ENCODE measurements around the gene GCAT. TPM values are rescaled to one million over a fixed set of nuclear protein-coding genes. Genes with fewer than 3 reads are reported as not detected.
"Not testable (repeated sequence)": the region's sequence is repeated elsewhere in the genome, so short reads cannot be mapped to it uniquely, and the experiment has no call there.

GCAT gene
- polyA plus RNA-seq, 1 experiment = 8.9 TPM

- H3K9me3 ChIP-seq (ENCODE audit: control insufficient read depth, insufficient read depth, low read length) = no peaks in the 10 kb centered on the region
- H3K4me3 ChIP-seq (ENCODE audit: low read depth, low read length) = no peak overlapping the region
- no peaks in the 10 kb centered on the region for H3K27me3 ChIP-seq (ENCODE audit: control insufficient read depth, insufficient read depth, low read length)
- H3K27ac ChIP-seq (ENCODE audit: low read depth, low read length) = no peak overlapping the region
- POLR2A ChIA-PET = interaction anchor here (0.7 to 1.1 kb wide), 2 partner anchors 10 to 26 kb away, joined by 3 to 7 read pairs; no protein-coding TSS in a partner anchor
- no peak for TF ChIP-seq CTCF (IDR thresholded peaks at IDR 0.05; ENCODE audit: low read depth, low read length)
- DNase-seq (ENCODE audit: low read depth, low spot score) = no peak
- CTCF ChIA-PET = interaction anchor here (0.7 to 2.3 kb wide), 10 partner anchors 12 to 189 kb away, joined by 3 to 38 read pairs (median 4); no protein-coding TSS in a partner anchor
These were observed 15.2 kb upstream of the GCAT start for GRCh38 chr22:37792494-37792893.

- Histone ChIP-seq H3K4me3 (ENCODE audit: low read depth, low read length) (no peak overlapping the region), H3K27ac (ENCODE audit: low read depth, low read length) (no peak overlapping the region), H3K9me3 (ENCODE audit: control insufficient read depth, insufficient read depth, low read length) (no peaks in the 10 kb centered on the region), H3K27me3 (ENCODE audit: control insufficient read depth, insufficient read depth, low read length) (no peaks in the 10 kb centered on the region)
- no peak for TF ChIP-seq CTCF (IDR thresholded peaks at IDR 0.05; ENCODE audit: low read depth, low read length)
- no peak for DNase-seq (ENCODE audit: low read depth, low spot score)
- POLR2A ChIA-PET = no interaction called here
- CTCF ChIA-PET = no interaction called here
These were observed 13.4 kb upstream of the GCAT start for GRCh38 chr22:37794376-37794775.

DNA sequence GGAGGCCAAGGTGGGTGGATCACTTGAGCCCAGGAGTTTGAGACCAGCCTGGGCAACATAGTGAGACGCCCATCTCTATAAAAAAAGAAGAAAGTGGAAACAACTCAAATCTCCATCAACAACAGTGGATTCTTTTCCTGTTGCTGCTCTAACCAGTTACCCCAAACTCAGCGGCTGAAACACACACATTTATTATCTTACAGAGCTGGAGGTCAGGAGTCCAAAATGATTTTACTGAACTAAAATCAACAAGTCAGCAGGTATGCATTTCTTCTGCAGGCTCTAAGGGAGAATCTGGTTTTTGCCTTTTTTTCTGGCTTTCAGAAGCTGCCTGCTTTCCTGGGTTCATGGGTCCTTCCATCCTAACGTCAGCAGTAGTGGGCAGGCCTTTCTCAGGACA lies 11.7 kb upstream of the GCAT start:
- CTCF ChIA-PET = interaction anchor here (1.7 kb wide), 1 partner anchor 153 kb away, joined by 7 read pairs; no protein-coding TSS in a partner anchor
- Histone ChIP-seq H3K27me3 (ENCODE audit: control insufficient read depth, insufficient read depth, low read length) (no peaks in the 10 kb centered on the region), H3K27ac (ENCODE audit: low read depth, low read length) (no peak overlapping the region), H3K4me3 (ENCODE audit: low read depth, low read length) (no peak overlapping the region), H3K9me3 (ENCODE audit: control insufficient read depth, insufficient read depth, low read length) (no peaks in the 10 kb centered on the region)
- TF ChIP-seq CTCF (IDR thresholded peaks at IDR 0.05; ENCODE audit: low read depth, low read length) = no peak
- POLR2A ChIA-PET = interaction anchor here (0.9 to 1.7 kb wide), 2 partner anchors 9 to 12 kb away, joined by 3 to 5 read pairs; partner anchors contain the start of gene GCAT
- DNase-seq (ENCODE audit: low read depth, low spot score) = no peak

DNA sequence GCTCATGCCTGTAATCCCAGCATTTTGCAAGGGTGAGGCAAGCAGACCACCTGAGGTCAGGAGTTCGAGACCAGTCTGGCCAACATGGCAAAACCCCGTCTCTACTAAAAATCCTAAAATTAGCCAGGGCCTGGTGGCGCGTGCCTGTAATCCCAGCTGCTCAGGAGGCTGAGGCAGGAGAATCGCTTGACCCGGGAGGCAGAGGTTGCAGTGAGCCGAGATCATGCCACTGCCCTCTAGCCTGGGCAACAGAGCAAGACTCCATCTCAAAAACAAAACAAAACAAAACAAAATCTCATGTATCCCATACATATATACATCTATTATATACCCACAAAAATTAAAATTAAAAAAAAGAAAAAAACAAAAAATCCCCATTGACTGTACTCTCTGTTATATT lies 10.5 kb upstream of the GCAT start:
- H3K9me3 ChIP-seq (ENCODE audit: control insufficient read depth, insufficient read depth, low read length); DNase-seq (ENCODE audit: low read depth, low spot score); CTCF ChIA-PET: not testable (repeated sequence)

DNA sequence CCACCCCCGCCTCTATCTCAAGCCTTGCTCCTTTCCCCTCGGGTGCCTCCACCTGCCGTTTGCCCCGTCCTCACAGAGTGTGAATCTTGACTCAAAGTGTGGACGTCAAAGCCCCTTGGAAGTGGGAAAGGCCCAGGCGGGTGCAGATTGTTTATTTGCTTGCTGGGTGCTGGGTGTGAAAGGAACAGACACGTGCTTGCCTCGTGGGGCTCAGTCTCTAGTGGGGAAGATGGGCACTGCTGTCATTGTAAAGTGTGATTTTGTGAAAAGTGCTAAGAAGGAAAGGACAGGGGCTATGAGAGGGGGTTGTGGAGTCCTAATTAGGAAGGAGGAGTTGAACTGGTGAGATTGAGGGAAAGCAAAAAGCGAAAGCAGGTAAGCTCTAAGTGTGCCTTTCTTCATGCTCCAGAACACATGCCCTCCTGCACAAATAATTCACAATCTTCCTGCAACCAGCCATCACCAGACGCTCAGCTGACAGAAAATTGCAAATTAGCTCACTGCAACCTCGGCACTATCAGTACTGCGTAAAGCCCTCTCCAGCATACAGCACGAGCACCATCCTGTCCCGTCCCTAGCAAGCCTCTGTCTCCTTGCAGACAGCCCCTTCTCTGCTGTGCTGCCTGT lies 9.7 kb upstream of the GCAT start:
- H3K27ac ChIP-seq (ENCODE audit: low read depth, low read length) = no peak overlapping the region
- ChIA-PET CTCF (no interaction called here), POLR2A (interaction anchor here (0.6 kb wide), 1 partner anchor 10 kb away, joined by 8 read pairs; no protein-coding TSS in a partner anchor)
- no peak for TF ChIP-seq CTCF (IDR thresholded peaks at IDR 0.05; ENCODE audit: low read depth, low read length)
- H3K4me3 ChIP-seq (ENCODE audit: low read depth, low read length) = no peak overlapping the region
- DNase-seq (ENCODE audit: low read depth, low spot score) = no peak
- no peaks in the 10 kb centered on the region for H3K27me3 ChIP-seq (ENCODE audit: control insufficient read depth, insufficient read depth, low read length)
- no peaks in the 10 kb centered on the region; the same call in 1 of the 2 replicates for H3K9me3 ChIP-seq (ENCODE audit: control insufficient read depth, insufficient read depth, low read length)

More for the DNA sequence above, 10.5 kb upstream of the GCAT start:
- H3K4me3 ChIP-seq (ENCODE audit: low read depth, low read length); POLR2A ChIA-PET; H3K27me3 ChIP-seq (ENCODE audit: control insufficient read depth, insufficient read depth, low read length); H3K27ac ChIP-seq (ENCODE audit: low read depth, low read length): not testable (repeated sequence)

- H3K27me3 ChIP-seq (ENCODE audit: control insufficient read depth, insufficient read depth, low read length); H3K27ac ChIP-seq (ENCODE audit: low read depth, low read length); H3K4me3 ChIP-seq (ENCODE audit: low read depth, low read length); DNase-seq (ENCODE audit: low read depth, low spot score); POLR2A ChIA-PET; H3K9me3 ChIP-seq (ENCODE audit: control insufficient read depth, insufficient read depth, low read length): not testable (repeated sequence)
- CTCF ChIA-PET = interaction anchor here (0.6 kb wide), 1 partner anchor 50 kb away, joined by 3 read pairs; no protein-coding TSS in a partner anchor
These were observed 7.8 kb upstream of the GCAT start for GRCh38 chr22:37799979-37800378.

Data from AG04450 (cell line).